Fibroblast of gingiva (primary cell): Measurements from ENCODE around the gene CACNA2D1.
"Not testable (repeated sequence)": the region's sequence is repeated elsewhere in the genome, so short reads cannot be mapped to it uniquely, and the experiment has no call there.

ENCODE experiments used
- DNase-seq: peaks from one replicate; pipeline ENCODE4 v3.0.0-alpha.2; 2011; ENCODE audit warnings: low read depth

Gene CACNA2D1

DNA sequence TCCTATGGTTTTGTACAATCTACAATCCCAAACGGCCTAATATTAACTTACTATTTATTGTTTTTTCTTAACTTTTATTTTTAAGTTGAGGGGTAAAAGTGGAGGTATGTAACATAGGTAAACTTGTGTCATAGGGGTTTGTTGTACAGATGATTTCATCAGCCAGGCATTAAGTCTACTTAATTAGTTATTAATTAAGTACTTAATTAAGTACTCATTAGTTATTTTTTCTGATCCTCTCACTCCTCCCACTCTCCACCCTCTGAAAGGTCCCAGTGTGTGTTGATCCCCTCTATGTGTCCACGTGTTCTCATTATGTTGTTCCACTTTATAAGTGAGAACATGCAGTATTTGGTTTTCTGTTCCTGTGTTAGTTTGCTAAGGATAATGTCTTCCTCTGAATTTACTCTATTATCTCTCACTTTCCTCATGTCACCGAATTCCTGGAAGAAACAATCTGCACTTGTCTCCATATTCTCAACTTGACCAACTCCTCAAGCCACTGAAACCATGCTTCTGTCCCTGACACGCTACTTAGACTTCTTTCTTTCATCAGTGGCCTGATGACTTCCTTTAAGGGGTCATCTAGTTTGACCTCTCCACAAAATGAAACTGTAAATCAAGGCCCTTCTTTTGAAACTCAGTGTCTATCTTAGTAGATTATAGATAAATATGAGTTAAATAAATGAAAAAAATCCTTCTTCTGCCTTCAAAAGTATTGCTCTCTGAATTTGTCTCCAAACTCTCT lies 9.1 kb downstream of the CACNA2D1 start:
- no peak for DNase-seq

DNA sequence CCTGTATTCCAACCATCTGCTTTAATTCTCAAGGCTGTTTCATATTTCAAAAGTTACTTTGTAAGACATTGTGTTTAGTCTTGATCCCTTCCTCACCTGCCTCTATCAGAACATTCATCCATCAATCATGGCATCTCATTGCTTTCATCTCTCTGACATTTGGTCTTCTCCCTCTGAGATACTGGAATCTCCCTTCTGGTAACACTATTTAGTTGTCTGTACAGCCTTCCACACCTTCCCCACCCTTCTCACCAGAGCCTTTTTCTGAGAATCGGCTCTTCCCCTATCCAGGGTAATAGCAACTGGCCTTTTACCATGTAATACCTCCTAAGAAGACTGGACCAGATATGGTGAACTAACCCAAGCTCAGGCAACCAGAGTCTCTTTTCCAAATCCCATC lies 10.1 kb downstream of the CACNA2D1 start:
- DNase-seq, result no peak

DNA sequence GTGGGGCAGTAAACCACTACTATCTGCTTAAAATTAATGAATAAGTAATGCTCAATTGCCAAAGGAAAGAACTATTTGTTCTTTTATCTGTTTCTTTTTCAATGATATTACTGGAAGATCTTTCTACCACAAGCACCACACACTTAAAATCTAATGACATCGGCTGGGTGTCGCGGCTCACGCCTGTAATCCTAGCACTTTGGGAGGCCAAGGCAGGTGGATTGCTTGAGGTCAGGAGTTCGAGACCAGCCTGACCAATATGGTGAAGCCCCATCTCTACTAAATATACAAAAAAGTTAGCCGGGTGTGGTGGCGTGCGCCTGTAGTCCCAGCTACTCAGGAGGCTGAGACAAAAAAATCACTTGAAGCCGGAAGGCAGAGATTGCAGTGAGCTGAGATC lies 10.8 kb downstream of the CACNA2D1 start:
- DNase-seq, result not testable (repeated sequence)

DNA sequence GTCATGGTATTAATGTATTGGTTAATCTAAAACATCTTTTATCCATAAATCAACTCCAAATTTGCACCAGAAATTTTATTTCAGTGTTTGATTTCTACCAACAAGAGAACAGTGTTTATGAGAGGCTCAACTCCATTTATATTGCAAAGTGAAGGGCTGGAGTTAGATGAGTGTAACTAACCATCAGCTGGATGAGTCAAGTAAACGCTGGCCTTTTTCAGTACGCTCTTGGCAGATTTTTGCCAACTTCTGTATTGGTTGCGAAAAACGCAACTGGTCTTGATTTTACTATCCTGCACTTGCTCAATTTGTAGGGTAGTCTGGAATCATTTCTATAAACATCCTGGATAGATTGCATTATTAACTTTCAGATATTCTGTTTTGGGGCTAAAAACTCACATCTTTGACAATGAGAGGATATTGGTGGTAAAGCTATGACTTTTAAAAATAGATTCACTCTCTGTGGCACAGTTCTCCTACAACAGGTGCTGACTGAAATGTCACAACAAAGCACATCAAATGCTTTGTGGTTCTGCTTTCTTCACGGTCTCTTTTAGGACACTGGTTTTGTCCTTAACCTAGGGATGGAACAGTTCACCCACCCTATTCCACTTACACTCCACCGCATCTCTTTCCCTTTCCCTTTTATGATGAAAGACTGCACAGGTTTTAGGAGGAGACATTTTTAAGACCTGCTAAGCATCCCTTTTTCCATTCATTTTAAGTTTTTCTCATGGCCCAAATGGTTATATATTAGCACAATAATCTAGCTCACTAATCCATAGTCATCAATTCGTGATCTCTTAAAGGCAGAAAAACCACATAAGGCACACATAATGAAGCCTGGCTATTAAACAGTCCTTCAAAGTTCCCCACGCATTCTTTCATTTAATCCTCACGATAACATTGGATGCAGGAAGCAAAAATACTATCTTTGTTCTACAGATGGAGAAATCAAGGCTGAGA lies 12.8 kb downstream of the CACNA2D1 start:
- DNase-seq, result peak; percentile 92

DNA sequence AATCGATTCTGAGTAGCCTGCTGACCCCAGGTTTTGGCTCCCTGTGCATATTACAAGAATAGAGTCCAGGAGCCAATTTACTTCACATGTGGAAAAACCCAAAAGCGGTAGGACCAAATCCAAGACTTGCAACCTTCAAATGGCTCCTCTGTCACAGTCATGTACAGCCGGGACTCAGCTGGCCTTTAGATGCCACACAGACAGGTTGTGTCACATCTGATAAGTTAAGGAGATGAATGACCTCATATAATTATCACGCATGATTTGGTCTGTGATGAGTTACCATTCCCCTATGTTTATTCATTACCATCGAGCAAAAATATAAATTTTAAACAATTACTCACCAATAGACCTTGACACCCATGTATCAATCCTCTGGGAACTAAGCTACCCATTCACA lies 14.2 kb downstream of the CACNA2D1 start:
- DNase-seq, result no peak

DNA sequence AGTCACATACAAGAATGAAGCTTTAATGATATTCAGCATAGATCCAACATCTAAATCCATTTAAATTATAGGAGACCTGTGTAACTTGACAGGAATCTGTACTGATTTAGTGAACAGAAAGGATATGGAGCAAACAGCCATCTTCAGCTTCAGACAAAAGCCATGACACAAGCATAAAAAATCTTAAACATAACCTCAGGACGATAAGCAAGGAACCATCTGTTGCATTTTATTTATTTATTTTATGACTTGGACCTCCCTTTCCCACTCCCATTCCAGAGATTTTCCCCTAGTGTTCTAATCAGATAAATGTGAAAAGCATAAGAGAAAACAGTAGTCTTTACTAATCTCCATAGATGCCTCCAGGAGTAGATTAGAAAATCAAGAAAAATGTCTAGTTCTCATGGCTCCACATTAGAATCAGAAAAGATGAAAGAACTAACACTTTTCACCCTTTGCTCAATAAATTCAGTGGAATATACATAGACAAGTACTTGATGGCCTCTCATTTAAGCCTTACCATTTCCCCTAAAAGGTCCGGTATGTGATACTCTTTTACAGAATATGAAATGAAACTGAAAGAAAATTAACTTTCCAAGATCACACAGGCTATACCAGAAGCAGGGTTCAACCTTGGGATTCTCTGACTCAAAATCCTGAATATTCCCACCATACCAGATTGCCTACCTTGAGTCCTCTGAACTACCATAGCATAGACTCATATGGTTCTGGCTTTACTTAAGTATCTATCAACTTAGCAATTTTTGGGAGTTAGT lies 15.2 kb downstream of the CACNA2D1 start:
- peak; percentile 36 for DNase-seq

DNA sequence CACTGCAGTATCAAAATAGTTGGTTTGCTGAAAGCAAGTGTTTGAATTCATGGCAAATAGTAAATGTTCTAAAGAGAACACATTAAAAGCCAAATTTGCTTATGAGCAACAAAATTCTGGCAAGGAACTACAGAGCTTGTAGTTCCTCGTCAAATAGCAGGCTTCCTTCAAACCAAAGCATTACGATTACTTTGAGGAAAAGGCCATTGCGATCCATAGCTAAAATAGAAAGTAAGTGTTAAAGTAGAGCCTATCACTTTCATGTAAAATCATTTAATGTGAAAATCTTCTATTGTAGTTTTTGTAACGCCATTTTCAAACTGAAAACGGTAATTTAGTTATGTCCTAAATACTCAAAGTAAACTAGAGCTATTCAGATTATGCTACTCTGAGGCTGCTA lies 20.1 kb downstream of the CACNA2D1 start:
- no peak for DNase-seq

DNA sequence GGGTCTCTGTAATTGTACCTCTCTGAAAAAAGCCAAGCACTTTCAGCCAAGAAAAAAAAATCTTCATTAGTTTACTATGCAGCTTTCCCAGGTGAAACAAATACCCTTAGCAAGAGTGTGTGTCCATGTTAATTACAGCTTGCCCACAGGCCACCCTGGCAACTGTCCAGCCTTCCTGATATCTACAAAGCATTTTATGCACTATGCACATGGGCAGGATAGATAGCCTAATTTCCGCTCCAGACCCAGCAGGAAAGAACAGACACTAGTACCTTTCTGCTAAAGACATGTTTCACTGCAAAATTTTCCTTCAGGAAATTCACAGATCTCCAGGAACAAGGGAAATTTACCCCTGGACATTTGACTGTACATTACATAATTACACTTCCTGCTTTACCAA lies 24.4 kb downstream of the CACNA2D1 start:
- DNase-seq, result no peak

DNA sequence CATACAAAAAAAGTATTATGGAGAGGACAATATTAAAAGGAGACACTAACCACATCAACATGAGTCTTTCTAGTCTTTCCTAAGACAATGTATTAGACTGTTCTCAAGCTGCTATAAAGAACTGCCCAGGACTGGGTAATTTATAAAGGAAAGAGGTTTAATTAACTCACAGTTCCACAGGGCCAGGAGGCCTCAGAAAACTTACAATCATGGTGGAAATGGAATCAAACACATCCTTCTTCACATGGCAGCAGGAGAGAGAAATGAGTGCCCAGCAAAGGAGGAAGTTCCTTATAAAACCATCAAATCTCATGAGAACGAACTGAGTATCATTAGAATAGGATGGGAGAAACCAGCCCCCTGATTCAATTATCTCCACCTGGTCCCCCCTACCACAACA lies 25.7 kb downstream of the CACNA2D1 start:
- DNase-seq, result no peak

DNA sequence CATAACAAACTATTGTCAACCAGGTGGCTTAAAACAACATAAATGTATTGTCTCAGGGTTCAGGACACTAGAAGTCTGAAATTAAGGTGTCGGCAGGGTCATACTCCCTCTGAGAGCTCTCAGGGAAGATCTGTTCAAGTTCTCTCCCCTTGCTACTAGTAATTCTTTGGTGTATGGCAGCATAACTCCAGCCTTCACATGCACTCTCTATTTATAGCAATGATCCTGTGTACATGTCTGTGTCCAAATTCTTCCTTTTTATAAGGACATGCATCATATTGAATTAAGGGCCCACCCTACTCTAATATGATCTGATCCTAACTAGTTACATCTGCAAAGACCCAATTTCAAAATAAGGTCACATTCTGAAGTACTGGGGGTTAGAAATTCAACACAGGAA lies 27.2 kb downstream of the CACNA2D1 start:
- DNase-seq, result no peak

DNA sequence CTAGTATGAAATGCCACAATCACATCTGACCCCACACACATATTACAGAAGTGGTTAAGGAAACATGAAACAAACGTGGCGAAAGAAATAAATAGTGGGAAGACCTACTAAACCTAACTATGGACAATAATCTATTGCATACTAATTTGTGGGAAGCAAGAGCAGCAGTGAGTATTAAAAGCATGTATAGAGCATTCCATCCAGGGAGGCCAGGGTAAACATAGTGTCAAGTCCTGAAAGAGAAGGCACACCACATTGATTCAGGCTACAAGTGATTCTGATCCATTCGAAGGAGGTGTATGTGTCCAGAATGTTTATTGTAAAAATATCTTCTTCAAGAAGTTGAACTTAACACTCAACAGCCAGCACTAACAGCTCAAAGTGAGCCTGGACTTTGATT lies 29.2 kb downstream of the CACNA2D1 start:
- DNase-seq, result no peak

DNA sequence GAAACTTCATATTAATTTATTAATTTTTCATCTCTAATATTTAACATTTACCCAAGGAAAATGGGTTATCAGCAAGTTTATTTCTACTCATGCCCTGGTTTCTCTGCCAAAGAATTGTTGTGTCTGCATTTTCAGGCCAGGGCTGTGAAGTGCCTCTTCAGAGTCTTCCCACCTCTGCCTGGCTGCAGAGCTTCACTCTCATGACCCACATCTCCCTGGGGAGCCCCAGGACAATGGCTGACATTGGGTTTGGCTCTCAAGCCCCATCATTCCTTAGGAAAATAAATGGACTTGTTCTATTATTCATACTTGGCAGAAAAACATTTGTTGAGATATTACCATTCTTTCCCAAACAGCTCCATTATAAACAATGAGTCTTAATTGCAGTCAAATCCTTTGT lies 30.3 kb downstream of the CACNA2D1 start:
- DNase-seq, result no peak

DNA sequence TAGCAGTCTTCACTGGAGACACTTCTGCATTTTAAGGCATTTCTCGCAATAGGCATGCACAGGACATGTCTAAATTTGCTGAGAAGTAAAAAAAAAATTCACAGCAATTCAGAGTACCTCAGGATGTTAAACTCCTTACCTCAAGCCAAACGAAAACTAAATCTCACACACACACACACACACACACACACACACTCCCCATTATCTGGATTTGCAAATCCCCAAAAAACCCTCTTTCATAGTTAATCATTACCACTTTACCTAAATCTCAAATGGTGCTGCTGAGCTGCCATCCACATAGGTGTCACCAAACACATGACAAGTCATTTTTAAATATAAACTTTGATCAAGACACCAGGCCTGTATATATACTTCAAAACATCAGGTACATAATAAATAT lies 31.8 kb downstream of the CACNA2D1 start:
- DNase-seq, result no peak

DNA sequence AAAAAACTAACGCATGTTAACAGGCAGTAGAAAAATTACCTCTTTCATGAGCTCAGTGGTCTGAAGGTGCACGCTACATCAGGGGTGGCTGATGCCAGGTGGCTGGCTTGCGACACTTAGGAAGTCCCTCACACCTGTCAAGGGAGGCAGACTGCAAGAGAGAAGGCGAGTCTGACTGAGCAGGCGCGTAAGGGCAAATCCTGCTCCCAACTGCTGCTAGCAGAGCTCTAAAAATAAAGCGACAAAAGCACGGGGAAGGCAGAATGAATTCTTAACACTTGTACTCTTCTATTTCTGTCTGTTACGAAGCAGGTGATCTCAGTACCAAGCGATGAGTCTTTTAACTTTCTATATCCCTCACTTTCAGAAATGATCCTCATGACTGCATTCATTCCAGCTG lies 33.1 kb downstream of the CACNA2D1 start:
- DNase-seq, result no peak

DNA sequence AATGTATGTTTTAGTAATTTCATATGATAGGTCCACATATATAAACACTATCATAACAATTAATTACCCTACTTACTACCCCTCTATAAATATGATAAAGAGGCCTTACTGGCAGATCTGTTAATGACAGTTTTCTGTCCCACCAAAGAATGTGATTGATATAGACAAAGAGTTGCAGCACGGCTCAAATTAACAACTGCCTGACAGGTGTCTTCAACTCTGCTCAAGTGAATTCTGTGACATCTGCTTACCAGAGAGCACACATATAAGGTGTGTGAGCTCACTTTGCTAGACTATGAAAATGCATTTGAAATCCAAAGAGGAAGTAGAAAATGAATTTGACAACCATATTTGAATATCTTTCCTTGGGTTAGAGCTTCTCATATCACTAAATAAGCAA lies 36.6 kb downstream of the CACNA2D1 start:
- no peak for DNase-seq

DNA sequence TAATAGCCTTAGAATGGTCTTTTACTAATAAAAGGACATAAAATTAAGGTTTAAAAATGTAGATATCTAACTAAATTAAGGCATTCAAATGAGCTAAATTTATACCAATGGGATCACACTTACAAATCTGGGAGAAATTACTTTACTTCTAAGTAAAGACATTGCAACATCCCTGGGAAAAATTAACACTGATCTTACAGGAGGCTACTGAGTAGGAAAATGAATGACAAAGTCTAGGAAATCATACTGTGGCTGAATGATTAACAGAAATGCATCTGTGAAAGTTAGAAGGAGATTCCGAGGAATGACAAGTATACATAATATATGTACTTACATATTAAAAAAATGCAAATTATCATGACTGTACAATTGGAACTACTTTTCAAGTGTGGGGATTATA lies 38.3 kb downstream of the CACNA2D1 start:
- no peak for DNase-seq

DNA sequence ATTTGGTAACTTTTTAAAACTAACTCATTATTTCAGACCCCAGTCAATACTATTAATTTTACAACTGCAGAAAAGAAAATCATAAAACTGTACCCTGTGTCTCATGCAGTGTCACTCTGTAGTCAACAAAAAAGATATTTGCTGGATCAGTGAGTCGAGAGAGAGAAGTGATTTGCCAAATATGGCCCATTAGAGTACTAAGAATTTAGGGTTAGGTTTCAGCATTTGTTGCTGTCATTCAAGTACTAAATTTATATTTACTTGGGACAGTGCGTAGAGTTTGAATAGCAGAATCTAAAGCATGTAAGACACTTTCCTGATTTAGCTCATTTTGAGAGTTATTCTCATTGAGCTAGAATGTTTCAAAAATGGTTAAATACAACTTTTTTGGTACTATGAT lies 38.9 kb downstream of the CACNA2D1 start:
- DNase-seq, result no peak

DNA sequence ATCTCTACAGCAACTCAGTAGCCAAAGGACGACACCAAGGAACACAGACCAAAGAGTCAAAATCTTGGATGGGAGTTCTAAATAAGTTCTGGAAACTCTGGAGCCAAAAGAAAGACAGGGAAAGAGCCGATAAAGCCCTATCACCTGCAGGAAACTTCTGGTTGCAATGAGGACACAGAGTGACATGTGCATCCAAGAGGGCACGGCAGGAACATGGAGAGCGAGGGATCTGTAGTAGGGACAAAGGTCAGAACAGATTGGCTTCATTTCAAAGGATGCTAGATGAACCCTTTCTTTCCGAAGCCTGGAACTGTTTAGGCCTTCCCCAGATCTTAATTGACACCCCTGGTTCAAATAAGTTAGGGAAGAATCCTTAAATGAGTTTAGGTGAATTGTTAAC lies 39.5 kb downstream of the CACNA2D1 start:
- no peak for DNase-seq

DNA sequence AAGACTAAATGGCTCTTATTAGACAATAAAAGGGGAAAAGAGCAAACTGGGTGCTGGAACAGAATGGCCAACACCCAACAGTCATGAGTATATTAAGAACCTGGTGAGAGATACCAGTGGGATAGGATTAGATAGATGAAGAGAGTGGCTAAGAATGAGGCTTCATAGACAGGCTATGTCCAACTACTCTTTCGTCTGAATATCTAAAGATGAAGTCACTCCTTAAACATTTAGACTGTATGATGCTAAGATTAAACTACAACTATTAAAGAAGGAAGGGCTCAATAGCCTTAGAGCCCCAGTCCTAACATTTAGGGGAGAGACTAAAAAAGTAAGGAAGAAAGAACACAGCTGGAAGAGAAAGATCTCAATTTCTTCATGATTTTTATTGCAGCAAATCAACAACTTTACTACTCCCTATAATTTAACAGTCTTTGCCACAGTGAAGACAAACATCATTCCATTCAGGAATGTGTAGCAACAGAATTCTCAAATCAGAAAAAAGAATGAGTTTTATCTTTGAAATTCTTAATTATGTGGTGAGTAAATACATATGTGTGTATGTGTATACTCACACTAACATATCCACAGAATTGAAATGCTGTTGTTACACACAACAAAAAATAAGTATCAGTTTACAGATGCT lies 45.6 kb downstream of the CACNA2D1 start:
- no peak for DNase-seq

DNA sequence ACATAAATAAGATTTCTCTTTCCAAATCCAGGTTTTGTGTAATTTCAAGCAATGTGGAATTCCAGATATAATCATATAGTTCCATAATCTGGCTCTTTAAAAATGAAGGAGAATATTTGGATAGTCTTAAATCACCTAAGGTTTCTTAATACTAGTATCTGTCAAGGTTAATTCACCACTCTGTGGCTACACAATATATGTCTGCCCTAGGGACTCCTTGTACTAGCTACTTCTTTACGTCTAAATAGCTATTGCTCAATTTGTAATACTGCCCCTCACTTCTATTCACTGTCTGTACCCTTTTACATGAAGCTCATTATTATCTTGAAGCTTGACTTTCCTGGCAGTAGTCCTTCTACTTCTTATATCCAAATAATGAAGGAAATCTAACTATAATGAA lies 47.2 kb downstream of the CACNA2D1 start:
- DNase-seq, result no peak

DNA sequence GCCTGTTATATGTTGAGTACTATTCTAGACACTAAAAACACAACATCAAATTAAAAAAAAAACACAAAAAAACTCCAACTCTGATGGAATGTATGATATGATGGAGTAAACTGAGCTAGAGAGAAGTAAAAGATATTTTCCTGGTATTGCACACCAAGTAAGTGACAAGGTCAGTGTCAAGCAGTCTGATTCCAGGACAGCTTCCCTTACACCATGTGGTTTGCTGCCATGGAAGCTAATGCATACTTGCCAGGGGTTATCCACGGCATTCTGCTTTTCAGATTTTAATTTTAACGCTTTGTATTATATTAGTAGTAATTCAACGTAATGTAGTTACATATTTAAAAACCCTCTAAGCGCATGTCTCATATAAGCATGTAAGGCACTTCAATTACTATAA lies 48.4 kb downstream of the CACNA2D1 start:
- no peak for DNase-seq

DNA sequence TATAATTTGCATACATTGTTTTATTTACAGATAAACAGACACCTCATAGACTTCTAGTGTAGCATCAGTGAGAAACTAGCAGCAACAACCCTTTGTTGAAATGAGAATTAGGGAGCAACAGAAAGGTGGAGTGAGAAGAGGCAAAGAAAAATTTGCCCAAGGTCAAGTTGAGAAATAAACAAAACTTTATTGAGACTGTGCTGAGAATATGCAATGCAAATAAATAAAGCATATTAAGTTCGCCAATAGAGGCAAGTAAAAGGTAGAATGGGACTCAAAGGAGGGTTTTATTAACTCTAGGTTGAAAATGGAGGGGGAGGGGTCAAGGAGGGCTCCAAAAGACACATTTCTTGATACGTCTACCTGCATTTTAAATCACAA lies 49.7 kb downstream of the CACNA2D1 start:
- no peak for DNase-seq
